Measurements from ENCODE around the gene APC. TPM values are rescaled to one million over a fixed set of nuclear protein-coding genes. Genes with fewer than 3 reads are reported as not detected.

The APC gene
- total and polyA plus RNA-seq, 2 of the 13 experiments (the other 11 are each of a cell fraction or from before 2014, with no cell fraction given): 6.1 to 19.0 TPM

DNA sequence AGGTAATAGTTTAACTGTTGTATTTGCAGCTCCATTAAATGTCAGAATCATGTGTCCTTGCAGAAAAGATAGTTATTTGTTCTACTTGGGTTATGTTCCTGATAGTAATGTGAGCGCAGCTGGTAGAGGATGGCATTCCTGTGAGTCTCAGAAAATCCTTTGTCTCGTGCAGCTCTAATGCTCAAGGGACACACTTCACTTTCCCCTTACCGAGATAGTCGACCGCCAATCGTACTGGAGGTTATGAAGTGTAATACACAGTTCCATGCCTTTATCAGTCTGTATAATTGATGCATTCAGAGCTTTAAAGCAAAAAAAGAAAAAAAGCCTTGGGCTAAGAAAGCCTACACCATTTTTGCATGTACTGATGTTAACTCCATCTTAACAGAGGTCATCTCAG is 63.2 kb downstream of the APC start:
- no peak overlapping the region for H2AFZ ChIP-seq (ENCODE audit: low read length)
- H4K20me1 ChIP-seq (ENCODE audit: insufficient read depth, low read length): no peaks in the 10 kb centered on the region
- H3K4me3 ChIP-seq (replicated peaks in 1 of 3; ENCODE audit: insufficient read depth in 1 of 3, low read depth in 2 of 3, low read length in 3 of 3): no peak overlapping the region
- no peak for DNase-seq (ENCODE audit: low spot score)
- 97% methylated on average over 6 of the region's 6 CpGs for WGBS (ENCODE audit: low lambda C conversion rate)
- peaks cover 14% of the 10 kb centered on the region for H3K4me1 ChIP-seq (ENCODE audit: insufficient read depth, low read length)
- in situ Hi-C loops (cut with HindIII; ENCODE audit: extremely low pct_ligation_motif_present, low pct_unique_long_range_greater_than_20kb): no loop called here
- intact Hi-C loops (cut with micrococcal nuclease; ENCODE audit: unreplicated experiment): no loop called here
- ChIA-PET POLR2A (no interaction called here), CTCF (ENCODE audit: low intra/inter-chr PET ratio, low total read pairs) (no interaction called here)
- no peak for FAIRE-seq
- H3K27ac ChIP-seq (ENCODE audit: extremely low read length, insufficient read depth, low read length): no peak overlapping the region
- no peak for ATAC-seq
- H3K4me2 ChIP-seq (ENCODE audit: low read depth, low read length): no peak overlapping the region
- H3K79me2 ChIP-seq (ENCODE audit: insufficient read depth, low read length): no peaks in the 10 kb centered on the region
- no TSS peak for BruUV-seq (replicated peaks)
- peaks cover under 1 to 7% of the 10 kb centered on the region in 2 experiments; a peak in 3 of 5 replicates for H3K36me3 ChIP-seq (replicated peaks in 1 of 2; ENCODE audit: control insufficient read depth in 1 of 2, insufficient read depth in 2 of 2, low read length in 2 of 2)
- H3K9ac ChIP-seq (ENCODE audit: insufficient read depth, low read depth, low read length): no peak overlapping the region
- H3K27me3 ChIP-seq (ENCODE audit: control insufficient read depth in 1 of 2, insufficient read depth in 2 of 2, low read length in 2 of 2): no peaks in the 10 kb centered on the region
- TF ChIP-seq ZNF839 (CRISPR knock-in tag; IDR thresholded peaks at IDR 0.05; ENCODE audit: borderline replicate concordance) (no peak), PRPF4 (IDR thresholded peaks at IDR 0.05; ENCODE audit: low read depth, low read length, poor library complexity, severe bottlenecking) (no peak), MYNN (CRISPR knock-in tag; IDR thresholded peaks at IDR 0.05; ENCODE audit: low read depth) (no peak), SRF (IDR thresholded peaks at IDR 0.05; ENCODE audit: low read depth, low read length) (no peak)
- H3K9me3 ChIP-seq (ENCODE audit: low read length): no peaks in the 10 kb centered on the region

DNA sequence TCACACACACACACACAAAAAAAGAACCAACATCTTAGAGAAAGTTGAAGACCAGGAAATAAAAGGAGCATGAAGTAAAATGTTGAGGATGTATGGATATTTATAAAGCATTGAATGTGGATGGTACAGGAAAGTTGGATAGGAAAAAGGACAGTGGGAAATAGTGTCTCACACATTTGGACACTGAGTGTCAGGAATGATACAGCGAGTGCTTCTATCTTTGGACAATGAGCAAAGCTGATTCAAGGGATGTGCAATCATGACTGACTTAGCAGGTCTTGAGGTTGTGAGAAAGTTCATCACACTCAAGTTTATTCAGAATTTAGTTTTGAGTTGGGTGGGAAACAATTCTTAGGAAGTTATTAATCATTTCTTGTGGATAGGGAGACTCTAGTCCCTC is 73.3 kb downstream of the APC start:
- Histone ChIP-seq H3K27me3 (ENCODE audit: control insufficient read depth in 1 of 2, insufficient read depth in 2 of 2, low read length in 2 of 2) (no peaks in the 10 kb centered on the region; a peak in 1 of 5 replicates), H3K9me3 (ENCODE audit: low read length) (no peaks in the 10 kb centered on the region), H3K4me3 (replicated peaks in 1 of 3; ENCODE audit: insufficient read depth in 1 of 3, low read depth in 2 of 3, low read length in 3 of 3) (no peak overlapping the region), H3K4me2 (ENCODE audit: low read depth, low read length) (no peak overlapping the region), H2AFZ (ENCODE audit: low read length) (no peak overlapping the region), H4K20me1 (ENCODE audit: insufficient read depth, low read length) (no peaks in the 10 kb centered on the region), H3K36me3 (replicated peaks in 1 of 2; ENCODE audit: control insufficient read depth in 1 of 2, insufficient read depth in 2 of 2, low read length in 2 of 2) (peaks cover 2 to 15% of the 10 kb centered on the region in 2 experiments; a peak in 3 of 5 replicates), H3K9ac (ENCODE audit: insufficient read depth, low read depth, low read length) (no peak overlapping the region), H3K79me2 (ENCODE audit: insufficient read depth, low read length) (no peaks in the 10 kb centered on the region), H3K4me1 (ENCODE audit: insufficient read depth, low read length) (no peaks in the 10 kb centered on the region), H3K27ac (ENCODE audit: extremely low read length, insufficient read depth, low read length) (no peak overlapping the region)
- POLR2A ChIA-PET: no interaction called here
- no TSS peak for BruUV-seq (replicated peaks)
- FAIRE-seq: no peak
- TF ChIP-seq SIN3B (IDR thresholded peaks at IDR 0.05; ENCODE audit: low read length) (no peak), KAT2B (IDR thresholded peaks at IDR 0.05; ENCODE audit: borderline replicate concordance, low read depth, low read length) (no peak), ZNF558 (CRISPR knock-in tag; IDR thresholded peaks at IDR 0.05; ENCODE audit: borderline replicate concordance) (no peak), MAFG (CRISPR knock-in tag; IDR thresholded peaks at IDR 0.05) (no peak), IKZF4 (CRISPR knock-in tag; IDR thresholded peaks at IDR 0.05; ENCODE audit: borderline replicate concordance, low read depth, not compliant biosample characterization) (no peak), SNAI1 (CRISPR knock-in tag; IDR thresholded peaks at IDR 0.05; ENCODE audit: borderline replicate concordance) (no peak), SMAD1 (CRISPR knock-in tag; IDR thresholded peaks at IDR 0.05; ENCODE audit: borderline replicate concordance, low read depth) (no peak)
- CTCF ChIA-PET (ENCODE audit: low intra/inter-chr PET ratio, low total read pairs): no interaction called here
- ATAC-seq: no peak
- in situ Hi-C loops (cut with HindIII; ENCODE audit: extremely low pct_ligation_motif_present, low pct_unique_long_range_greater_than_20kb) (no loop called here), intact Hi-C loops (cut with micrococcal nuclease; ENCODE audit: unreplicated experiment) (no loop called here)
- DNase-seq (ENCODE audit: low spot score): no peak
- 100% methylated on average over 1 of the region's 1 CpG for WGBS (ENCODE audit: low lambda C conversion rate)
